OCI-LY7 (cell line): Measurements from ENCODE around the gene MSANTD3.

ENCODE experiments used
- CTCF ChIP-seq: fragments of 200-600 bp; sonication (generic); conservative IDR thresholded peaks from 2 replicates; pipeline ENCODE4 v1.5.1; 2014; ENCODE audit warnings: mild to moderate bottlenecking, antibody characterized with exemption, low read length, moderate library complexity, mixed read lengths
- EZH2phosphoT487 ChIP-seq: fragments of 200-600 bp; sonication (generic); IDR thresholded peaks from 2 replicates; pipeline ENCODE4 v1.6.1; 2018; ENCODE audit warnings: low read depth, borderline replicate concordance, mild to moderate bottlenecking, mixed run types, antibody characterized with exemption, low read length, moderate library complexity, mixed read lengths

GRCh38 chr9:100431886-100432285 is 4.9 kb downstream of the MSANTD3 start:
- TF ChIP-seq CTCF = no peak
- no peak for TF ChIP-seq EZH2phosphoT487
